ENCODE data around the gene CACNA2D1. TPM values are rescaled to one million over a fixed set of nuclear protein-coding genes. Genes with fewer than 3 reads are reported as not detected.

Gene CACNA2D1
- total RNA-seq, 1 experiment from 2014 or later = 0.77 TPM

- H3K4me1 ChIP-seq (ENCODE audit: insufficient read depth, low read length) = no peaks in the 10 kb centered on the region
- peaks cover 16% of the 10 kb centered on the region; the same call in 1 of the 2 replicates for H3K27me3 ChIP-seq (ENCODE audit: low read length)
- intact Hi-C loops (cut with micrococcal nuclease) = no loop called here
- H3K79me2 ChIP-seq (ENCODE audit: low read length) = no peaks in the 10 kb centered on the region
- POLR2A ChIA-PET (ENCODE audit: unreplicated experiment) = no interaction called here
- no peak overlapping the region for H3K4me3 ChIP-seq (ENCODE audit: low read length)
- CTCF ChIA-PET = no interaction called here
- no peak overlapping the region for H3K4me2 ChIP-seq (ENCODE audit: low read length)
- no peak overlapping the region for H3K27ac ChIP-seq (ENCODE audit: low read length)
- no peak overlapping the region for H3K9ac ChIP-seq (ENCODE audit: low read length)
- BruUV-seq (replicated peaks) = no TSS peak
- H3K9me2 ChIP-seq (replicated peaks; ENCODE audit: low read length) = no peaks in the 10 kb centered on the region
- no peak for DNase-seq
- TF ChIP-seq EZH2 (IDR thresholded peaks at IDR 0.05; ENCODE audit: low read length, unreplicated experiment) (no peak), EZH2phosphoT487 (IDR thresholded peaks at IDR 0.05; ENCODE audit: borderline replicate concordance, low read length) (no peak), CTCF (conservative IDR thresholded peaks at IDR 0.05; ENCODE audit: low read depth, low read length) (no peak)
- no peaks in the 10 kb centered on the region for H4K20me1 ChIP-seq (ENCODE audit: low read length)
- H2AFZ ChIP-seq (ENCODE audit: low read length) = no peak overlapping the region
- H3F3A ChIP-seq (ENCODE audit: low read length, unreplicated experiment) = no peaks in the 10 kb centered on the region
- H3K36me3 ChIP-seq (ENCODE audit: low read depth, low read length) = no peaks in the 10 kb centered on the region
- H3K9me3 ChIP-seq (ENCODE audit: low read length) = no peaks in the 10 kb centered on the region
- ATAC-seq = no peak
Measured at GRCh38 chr7:82257118-82257695, 186.4 kb downstream of the CACNA2D1 start.

- ChIA-PET CTCF (no interaction called here), POLR2A (ENCODE audit: unreplicated experiment) (no interaction called here)
- no peak overlapping the region for H3K9ac ChIP-seq (ENCODE audit: low read length)
- no peak overlapping the region for H3K4me2 ChIP-seq (ENCODE audit: low read length)
- H3K79me2 ChIP-seq (ENCODE audit: low read length) = no peaks in the 10 kb centered on the region
- no peak overlapping the region for H3K4me3 ChIP-seq (ENCODE audit: low read length)
- H2AFZ ChIP-seq (ENCODE audit: low read length) = no peak overlapping the region
- no peak for DNase-seq
- no TSS peak for BruUV-seq (replicated peaks)
- peaks cover 16% of the 10 kb centered on the region; the same call in 1 of the 2 replicates for H3K27me3 ChIP-seq (ENCODE audit: low read length)
- no peaks in the 10 kb centered on the region for H3K9me3 ChIP-seq (ENCODE audit: low read length)
- H3K27ac ChIP-seq (ENCODE audit: low read length) = no peak overlapping the region
- ATAC-seq = no peak
- H3F3A ChIP-seq (ENCODE audit: low read length, unreplicated experiment) = no peaks in the 10 kb centered on the region
- intact Hi-C loops (cut with micrococcal nuclease) = no loop called here
- H3K4me1 ChIP-seq (ENCODE audit: insufficient read depth, low read length) = no peaks in the 10 kb centered on the region
- no peak for TF ChIP-seq CTCF (conservative IDR thresholded peaks at IDR 0.05; ENCODE audit: low read depth, low read length)
- no peak for TF ChIP-seq EZH2 (IDR thresholded peaks at IDR 0.05; ENCODE audit: low read length, unreplicated experiment)
- TF ChIP-seq EZH2phosphoT487 (IDR thresholded peaks at IDR 0.05; ENCODE audit: borderline replicate concordance, low read length) = no peak
- no peaks in the 10 kb centered on the region for H4K20me1 ChIP-seq (ENCODE audit: low read length)
- H3K36me3 ChIP-seq (ENCODE audit: low read depth, low read length) = no peaks in the 10 kb centered on the region
- H3K9me2 ChIP-seq (replicated peaks; ENCODE audit: low read length) = no peaks in the 10 kb centered on the region
Measured at GRCh38 chr7:82255706-82256105, 187.9 kb downstream of the CACNA2D1 start.

GRCh38 chr7:82250598-82250997 lies 193.0 kb downstream of the CACNA2D1 start:
- no peaks in the 10 kb centered on the region for H3K9me3 ChIP-seq (ENCODE audit: low read length)
- H3K9ac ChIP-seq (ENCODE audit: low read length) = no peak overlapping the region
- peaks cover 6% of the 10 kb centered on the region; the same call in 1 of the 2 replicates for H3K27me3 ChIP-seq (ENCODE audit: low read length)
- no peak overlapping the region for H3K4me3 ChIP-seq (ENCODE audit: low read length)
- DNase-seq (no peak), ATAC-seq (no peak)
- no peaks in the 10 kb centered on the region for H3F3A ChIP-seq (ENCODE audit: low read length, unreplicated experiment)
- ChIA-PET CTCF (no interaction called here), POLR2A (ENCODE audit: unreplicated experiment) (no interaction called here)
- H3K36me3 ChIP-seq (ENCODE audit: low read depth, low read length) = no peaks in the 10 kb centered on the region
- no peaks in the 10 kb centered on the region for H3K9me2 ChIP-seq (replicated peaks; ENCODE audit: low read length)
- H4K20me1 ChIP-seq (ENCODE audit: low read length) = no peaks in the 10 kb centered on the region
- no peaks in the 10 kb centered on the region for H3K79me2 ChIP-seq (ENCODE audit: low read length)
- H3K27ac ChIP-seq (ENCODE audit: low read length) = no peak overlapping the region
- H2AFZ ChIP-seq (ENCODE audit: low read length) = no peak overlapping the region
- TF ChIP-seq CTCF (conservative IDR thresholded peaks at IDR 0.05; ENCODE audit: low read depth, low read length) (no peak), EZH2 (IDR thresholded peaks at IDR 0.05; ENCODE audit: low read length, unreplicated experiment) (no peak), EZH2phosphoT487 (IDR thresholded peaks at IDR 0.05; ENCODE audit: borderline replicate concordance, low read length) (no peak)
- H3K4me1 ChIP-seq (ENCODE audit: insufficient read depth, low read length) = no peaks in the 10 kb centered on the region
- BruUV-seq (replicated peaks) = no TSS peak
- no peak overlapping the region for H3K4me2 ChIP-seq (ENCODE audit: low read length)
- intact Hi-C loops (cut with micrococcal nuclease) = no loop called here

All from PC-3 (cell line).